KMS-11 (cell line): ENCODE results near the gene PDCD1.
A peak's percentile ranks its signal among the peaks of the same experiment; 100 is the strongest.

ENCODE experiments used
- H2AFZ ChIP-seq: fragments of 200-600 bp; sonication (generic); 2 replicates; pipeline ENCODE4 v1.6.1; 2016; ENCODE audit warnings: antibody characterized with exemption, mixed run types, low read depth
- H3K27ac ChIP-seq: fragments of 200-600 bp; sonication (generic); 2 replicates; pipeline ENCODE4 v1.6.1; 2016; ENCODE audit warnings: mild to moderate bottlenecking, mixed run types
- H3K27me3 ChIP-seq: fragments of 200-600 bp; sonication (generic); 2 replicates; pipeline ENCODE4 v1.6.1; 2017; ENCODE audit warnings: mild to moderate bottlenecking, low read depth, mixed run types, moderate library complexity; ENCODE audit not compliant: insufficient read depth
- H3K36me3 ChIP-seq: fragments of 200-600 bp; sonication (generic); 2 replicates; pipeline ENCODE4 v1.6.1; 2017; ENCODE audit warnings: mild to moderate bottlenecking, mixed run types; ENCODE audit not compliant: insufficient read depth
- H3K4me1 ChIP-seq: fragments of 200-600 bp; sonication (generic); 2 replicates; pipeline ENCODE4 v1.6.1; 2016; ENCODE audit warnings: mild to moderate bottlenecking, low read depth, mixed run types; ENCODE audit not compliant: poor library complexity, severe bottlenecking
- H3K4me2 ChIP-seq: fragments of 200-600 bp; sonication (generic); 2 replicates; pipeline ENCODE4 v1.7.0; 2016; ENCODE audit warnings: mild to moderate bottlenecking, mixed run types
- H3K4me3 ChIP-seq: fragments of 200-600 bp; sonication (generic); IDR thresholded peaks from 2 replicates; pipeline ENCODE4 v1.6.1; 2017; ENCODE audit warnings: low read depth, low read length, mixed read lengths; ENCODE audit not compliant: insufficient read depth
- H3K79me2 ChIP-seq: fragments of 200-600 bp; sonication (generic); 2 replicates; pipeline ENCODE4 v1.6.1; 2016; ENCODE audit warnings: low read depth, mixed run types; ENCODE audit not compliant: insufficient read depth
- H3K9ac ChIP-seq: fragments of 200-600 bp; sonication (generic); 2 replicates; pipeline ENCODE4 v1.6.1; 2016; ENCODE audit warnings: mild to moderate bottlenecking, mixed run types
- H4K20me1 ChIP-seq: fragments of 200-600 bp; sonication (generic); 2 replicates; pipeline ENCODE4 v1.6.1; 2016; ENCODE audit warnings: mild to moderate bottlenecking, mixed run types; ENCODE audit not compliant: insufficient read depth
- CTCF ChIP-seq: fragments of 200-600 bp; sonication (generic); conservative IDR thresholded peaks from 2 replicates; pipeline ENCODE4 v1.6.1; 2017; ENCODE audit warnings: low read depth, mild to moderate bottlenecking, antibody characterized with exemption, low read length, moderate library complexity, mixed read lengths

The PDCD1 gene

GRCh38 chr2:241862775-241863535 is 4.3 kb upstream of the PDCD1 start:
- Histone ChIP-seq H3K27ac (no peak overlapping the region), H3K9ac (no peak overlapping the region), H2AFZ (no peak overlapping the region), H3K79me2 (no peaks in the 10 kb centered on the region), H3K4me3 (no peak overlapping the region), H3K27me3 (peaks cover 3% of the 10 kb centered on the region; the same call in 1 of the 2 replicates), H3K4me2 (no peak overlapping the region), H4K20me1 (no peaks in the 10 kb centered on the region), H3K36me3 (no peaks in the 10 kb centered on the region), H3K4me1 (peaks cover 22% of the 10 kb centered on the region)
- TF ChIP-seq CTCF: no peak

GRCh38 chr2:241862093-241862492 is 3.4 kb upstream of the PDCD1 start:
- Histone ChIP-seq H4K20me1 (no peaks in the 10 kb centered on the region), H3K27ac (no peak overlapping the region), H3K9ac (no peak overlapping the region), H3K36me3 (no peaks in the 10 kb centered on the region), H3K79me2 (no peaks in the 10 kb centered on the region), H3K4me2 (no peak overlapping the region), H3K4me1 (peaks cover 22% of the 10 kb centered on the region), H2AFZ (no peak overlapping the region), H3K27me3 (no peaks in the 10 kb centered on the region; the same call in 1 of the 2 replicates), H3K4me3 (no peak overlapping the region)
- no peak for TF ChIP-seq CTCF

GRCh38 chr2:241861264-241861663 is 2.6 kb upstream of the PDCD1 start:
- no peak overlapping the region for H3K9ac ChIP-seq
- no peak overlapping the region for H3K27ac ChIP-seq
- H2AFZ ChIP-seq: no peak overlapping the region
- no peak for TF ChIP-seq CTCF
- H3K4me3 ChIP-seq: no peak overlapping the region
- H3K79me2 ChIP-seq: no peaks in the 10 kb centered on the region
- H3K27me3 ChIP-seq: peaks cover 3% of the 10 kb centered on the region; the same call in 1 of the 2 replicates
- peaks cover 22% of the 10 kb centered on the region for H3K4me1 ChIP-seq
- H3K36me3 ChIP-seq: no peaks in the 10 kb centered on the region
- no peak overlapping the region for H3K4me2 ChIP-seq
- no peaks in the 10 kb centered on the region for H4K20me1 ChIP-seq

GRCh38 chr2:241860184-241861078 is 1.7 kb upstream of the PDCD1 start:
- peak overlapping the region; percentile 74 for H3K27ac ChIP-seq
- H2AFZ ChIP-seq: peak overlapping the region; percentile 87
- H3K9ac ChIP-seq: peak overlapping the region; percentile 51
- H3K4me3 ChIP-seq: peak overlapping the region; percentile 68
- no peaks in the 10 kb centered on the region for H3K79me2 ChIP-seq
- H3K4me2 ChIP-seq: peak overlapping the region; percentile 96
- H3K4me1 ChIP-seq: peaks cover 22% of the 10 kb centered on the region
- H3K27me3 ChIP-seq: peaks cover 3% of the 10 kb centered on the region; the same call in 1 of the 2 replicates
- no peak for TF ChIP-seq CTCF
- no peaks in the 10 kb centered on the region for H3K36me3 ChIP-seq
- H4K20me1 ChIP-seq: no peaks in the 10 kb centered on the region
